Kidney (tissue), 14 donors: Measurements from ENCODE around the gene SNRPD3. TPM values are rescaled to one million over a fixed set of nuclear protein-coding genes. Genes with fewer than 3 reads are reported as not detected.
"Not testable (repeated sequence)": the region's sequence is repeated elsewhere in the genome, so short reads cannot be mapped to it uniquely, and the experiment has no call there.

ENCODE experiments used
- DNase-seq, 5 donors: peaks; one replicate each; pipeline ENCODE4 v3.0.0-alpha.2; 2013 to 2020
- FAIRE-seq: peaks from 2 replicates; lab custom pipeline; 2012; peaks lifted over from hg19 to GRCh38; lab: Jason Lieb, UNC
- H3K27ac ChIP-seq, 2 donors: one replicate each; pipeline ENCODE4 v1.7.0; 2013; ENCODE audit warnings: low read depth in 2 of 2, low read length in 2 of 2, inconsistent platforms in 1 of 2
- H3K27me3 ChIP-seq: one replicate; pipeline ENCODE4 v1.7.1; 2013; ENCODE audit warnings: low read length, inconsistent platforms; ENCODE audit not compliant: control insufficient read depth, insufficient read depth
- H3K36me3 ChIP-seq, 3 donors: one replicate each; pipeline versions ENCODE4 v1.7.0 to v1.7.1; 2013; ENCODE audit warnings: low read length in 3 of 3, control low read depth in 1 of 3, inconsistent platforms in 1 of 3; ENCODE audit not compliant: insufficient read depth in 3 of 3, control insufficient read depth in 2 of 3
- H3K4me1 ChIP-seq, 3 donors: one replicate each; pipeline versions ENCODE4 v1.7.0 to v1.7.1; 2013; ENCODE audit warnings: low read length in 3 of 3, inconsistent platforms in 1 of 3, low read depth in 1 of 3; ENCODE audit not compliant: control insufficient read depth in 2 of 3, insufficient read depth in 2 of 3
- H3K4me3 ChIP-seq, 3 donors: one replicate each; pipeline versions ENCODE4 v1.7.0 to v1.8.1; 2013; ENCODE audit warnings: low read length in 3 of 3, control low read depth in 1 of 3, inconsistent platforms in 1 of 3
- H3K9ac ChIP-seq, 3 donors: one replicate each; pipeline versions ENCODE4 v1.7.0 to v1.7.1; 2013; ENCODE audit warnings: low read length in 3 of 3, control low read depth in 1 of 3, inconsistent platforms in 1 of 3
- H3K9me3 ChIP-seq, 3 donors: one replicate each; pipeline versions ENCODE4 v1.7.0 to v1.7.1; 2013; ENCODE audit warnings: low read length in 3 of 3, control low read depth in 1 of 3, inconsistent platforms in 1 of 3; ENCODE audit not compliant: control insufficient read depth in 2 of 3, insufficient read depth in 1 of 3
- intact Hi-C: fragments of 100-400 bp; cut with DNase I; formaldehyde crosslinking; loops from one replicate; pipeline ENCODE4 v1.11.1; 2022
- polyA plus RNA-seq: library from polyadenylated mRNA; stranded (reverse); fragments of 350-450 nt; fragmentation: Illumina TruSeq; extraction: RNeasy Lipid Tissue Mini Kit (QIAGEN cat#74804); gene quantifications from one replicate; pipeline ENCODE4 v1.2.3, GENCODE V29; 2014; ENCODE audit warnings: low read depth, low replicate concordance; ENCODE audit not compliant: insufficient read depth
- total RNA-seq: library from RNA; stranded (reverse); fragmentation: NEBNext Ultra II Directional; extraction: Animal tissue kit (Norgen Biotek cat#: 25700); gene quantifications from one replicate; pipeline ENCODE4 v1.2.1, GENCODE V29; 2021
- TF ChIP-seq, protein P1 (sequence below): IDR thresholded peaks from 3 replicates; pipeline ENCODE4 v1.5.1; 2012; ENCODE audit warnings: mild to moderate bottlenecking, moderate library complexity, borderline replicate concordance; ENCODE audit not compliant: insufficient read depth; ENCODE audit errors: extremely low read depth
- donor health status: control.
- donor health status: control.
- donor health status: control.
- donor health status: control.
- donor health status: control.
- donor health status: DM: yes; HTN: yes; CAD: no.
- donor health status: Normal renal cell carcinoma (clear cell type).

Gene SNRPD3
- total and polyA plus RNA-seq, 2 donors from 2014 or later = 73.7 to 136 TPM

- Histone ChIP-seq H3K9me3 (no peaks in the 10 kb centered on the region), H3K27ac (peak overlapping the region in 1 of 2 donors; percentile 43), H3K4me1 (peaks cover 0 to 20% (median 7%) of the 10 kb centered on the region in 3 donors), H3K4me3 (no peak overlapping the region), H3K27me3 (no peaks in the 10 kb centered on the region), H3K9ac (no peak overlapping the region), H3K36me3 (no peaks in the 10 kb centered on the region)
- intact Hi-C loops = no loop called here
- FAIRE-seq (no peak), DNase-seq (peak in 4 of 5 donors; percentile 51 to 94 (median 69))
- TF ChIP-seq, protein P1, sequence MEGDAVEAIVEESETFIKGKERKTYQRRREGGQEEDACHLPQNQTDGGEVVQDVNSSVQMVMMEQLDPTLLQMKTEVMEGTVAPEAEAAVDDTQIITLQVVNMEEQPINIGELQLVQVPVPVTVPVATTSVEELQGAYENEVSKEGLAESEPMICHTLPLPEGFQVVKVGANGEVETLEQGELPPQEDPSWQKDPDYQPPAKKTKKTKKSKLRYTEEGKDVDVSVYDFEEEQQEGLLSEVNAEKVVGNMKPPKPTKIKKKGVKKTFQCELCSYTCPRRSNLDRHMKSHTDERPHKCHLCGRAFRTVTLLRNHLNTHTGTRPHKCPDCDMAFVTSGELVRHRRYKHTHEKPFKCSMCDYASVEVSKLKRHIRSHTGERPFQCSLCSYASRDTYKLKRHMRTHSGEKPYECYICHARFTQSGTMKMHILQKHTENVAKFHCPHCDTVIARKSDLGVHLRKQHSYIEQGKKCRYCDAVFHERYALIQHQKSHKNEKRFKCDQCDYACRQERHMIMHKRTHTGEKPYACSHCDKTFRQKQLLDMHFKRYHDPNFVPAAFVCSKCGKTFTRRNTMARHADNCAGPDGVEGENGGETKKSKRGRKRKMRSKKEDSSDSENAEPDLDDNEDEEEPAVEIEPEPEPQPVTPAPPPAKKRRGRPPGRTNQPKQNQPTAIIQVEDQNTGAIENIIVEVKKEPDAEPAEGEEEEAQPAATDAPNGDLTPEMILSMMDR = no peak
Measured at GRCh38 chr22:24601217-24602104, 45.7 kb downstream of the SNRPD3 start.

DNA sequence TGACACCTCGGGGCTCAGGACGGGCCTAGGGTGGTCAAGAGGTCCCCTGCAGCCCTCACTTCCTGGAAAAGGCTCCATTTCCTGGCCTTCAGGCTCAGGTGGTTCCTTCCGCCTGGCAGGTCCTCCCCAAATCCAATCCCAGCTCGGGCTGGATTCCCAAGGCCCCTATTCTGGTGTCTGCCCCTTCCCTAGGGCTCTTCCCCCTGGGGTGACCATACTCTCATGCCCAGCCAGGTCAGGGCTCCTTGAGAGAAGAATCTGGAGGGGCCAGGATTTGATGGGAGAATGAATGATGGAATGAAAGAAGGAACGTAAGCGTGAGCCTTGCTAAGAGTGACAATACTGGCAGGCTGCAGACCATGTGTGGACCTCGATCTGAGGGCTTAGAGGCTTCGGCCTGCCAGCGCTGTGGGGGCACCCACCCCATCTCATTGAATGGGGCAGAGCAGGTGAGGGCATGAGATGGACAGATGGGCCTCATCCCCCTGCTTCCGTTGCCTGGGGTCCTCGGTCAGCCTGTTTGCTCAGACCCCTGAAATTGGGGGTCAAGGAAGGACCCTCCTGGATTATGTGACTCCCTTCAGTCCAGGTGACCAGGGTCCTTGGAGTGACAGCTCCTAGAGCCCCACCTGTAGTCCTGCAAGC is 46.4 kb downstream of the SNRPD3 start:
- intact Hi-C loops, H3K36me3 ChIP-seq, FAIRE-seq, H3K9me3 ChIP-seq, H3K27me3 ChIP-seq, H3K4me3 ChIP-seq, H3K9ac ChIP-seq: not testable (repeated sequence)
- H3K4me1 ChIP-seq = peaks cover 0 to 20% (median 7%) of the 10 kb centered on the region in 3 donors
- peak in 1 of 5 donors; percentile 65 for DNase-seq
- peak overlapping the region; percentile 50 to 64 for H3K27ac ChIP-seq

- Histone ChIP-seq H3K9ac (peak within 1 kb of the TSS in 1 of 3 donors; percentile 26), H3K4me3 (peak within 1 kb of the TSS in 2 of 3 donors; percentile 56 to 58), H3K27ac (peak within 1 kb of the TSS; percentile 50 to 64), H3K4me1 (peaks cover 0 to 20% (median 7%) of the 10 kb centered on the region in 3 donors)
- H3K27me3 ChIP-seq, H3K36me3 ChIP-seq, FAIRE-seq, H3K9me3 ChIP-seq, intact Hi-C loops: not testable (repeated sequence)
- DNase-seq = peak in 2 of 5 donors; percentile 70 to 78
Measured at GRCh38 chr22:24602847-24603769, 47.3 kb downstream of the SNRPD3 start, which contains the start of gene GGT1. GGT1 (plus strand) TSS chr22:24603193; CDS start chr22:24611082, 7,889 bp downstream.

GRCh38 chr22:24603770-24604629 is 48.2 kb downstream of the SNRPD3 start:
- Histone ChIP-seq H3K4me3 (peak overlapping the region in 1 of 3 donors; percentile 56), H3K4me1 (peaks cover 0 to 20% (median 7%) of the 10 kb centered on the region in 3 donors)
- intact Hi-C loops, H3K36me3 ChIP-seq, H3K27me3 ChIP-seq, H3K27ac ChIP-seq, H3K9me3 ChIP-seq, FAIRE-seq, H3K9ac ChIP-seq: not testable (repeated sequence)
- peak in 2 of 5 donors; percentile 50 to 65 for DNase-seq

DNA sequence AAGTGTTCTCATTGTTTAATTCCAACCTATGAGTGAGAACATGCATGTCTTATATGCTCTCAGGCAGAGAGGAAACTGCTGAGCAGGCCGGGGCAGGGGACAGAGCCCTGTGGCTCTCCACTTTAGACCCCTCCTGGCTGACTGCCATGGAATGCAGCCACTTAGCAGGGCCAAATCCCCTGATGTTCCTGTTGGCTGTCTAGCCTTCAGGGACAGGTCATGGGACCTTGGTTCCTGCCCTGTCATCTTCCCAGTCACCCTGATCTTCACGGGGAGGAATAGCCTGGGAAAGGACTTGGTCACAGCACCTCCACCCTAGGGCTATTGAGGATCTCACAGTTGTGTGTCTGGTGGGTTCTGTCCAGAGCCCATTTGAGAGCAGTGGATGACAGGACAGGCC is 50.5 kb downstream of the SNRPD3 start:
- H3K9ac ChIP-seq, H3K4me3 ChIP-seq, H3K9me3 ChIP-seq, H3K36me3 ChIP-seq, intact Hi-C loops, FAIRE-seq, H3K27me3 ChIP-seq: not testable (repeated sequence)
- peak overlapping the region in 1 of 2 donors; percentile 47 for H3K27ac ChIP-seq
- H3K4me1 ChIP-seq = peaks cover 0 to 11% (median 7%) of the 10 kb centered on the region in 3 donors
- peak in 2 of 5 donors; percentile 29 to 33 for DNase-seq

DNA sequence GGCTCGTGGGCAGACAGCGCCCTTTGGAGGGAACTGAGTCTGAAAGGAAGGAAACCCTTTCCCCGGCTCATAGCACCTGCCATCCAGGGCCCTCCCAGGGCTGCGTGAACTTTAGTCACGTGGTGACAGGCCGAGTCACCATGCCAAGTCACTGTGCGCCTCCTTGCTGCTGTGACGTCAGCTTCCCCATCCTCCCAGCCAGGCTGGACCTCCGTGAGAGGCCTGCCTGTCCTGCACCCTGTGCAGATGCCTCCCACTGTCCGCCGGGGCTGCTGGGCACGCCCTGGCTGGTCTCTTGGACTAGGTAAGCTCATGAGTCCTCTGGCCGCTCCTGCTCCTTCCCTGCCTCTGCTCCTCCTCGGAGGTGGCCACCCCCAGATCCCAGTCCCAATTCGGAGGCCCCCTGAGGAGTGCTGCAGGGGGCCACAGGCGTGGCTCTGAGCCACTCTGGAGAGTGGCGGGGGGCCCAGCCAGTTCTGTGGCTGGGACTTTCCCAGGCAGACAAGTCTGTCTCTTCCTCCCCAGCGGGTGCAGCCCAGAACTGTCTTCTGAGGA is 51.7 kb downstream of the SNRPD3 start:
- DNase-seq = peak in 2 of 5 donors; percentile 36 to 82
- intact Hi-C loops, H3K27me3 ChIP-seq, H3K9ac ChIP-seq, FAIRE-seq, H3K36me3 ChIP-seq, H3K9me3 ChIP-seq, H3K4me1 ChIP-seq: not testable (repeated sequence)
- peak overlapping the region in 1 of 2 donors; percentile 17 for H3K27ac ChIP-seq
- H3K4me3 ChIP-seq = peak overlapping the region in 1 of 3 donors; percentile 37
